Measurements from ENCODE around the gene ROGDI.
"Not testable (repeated sequence)": the region's sequence is repeated elsewhere in the genome, so short reads cannot be mapped to it uniquely, and the experiment has no call there.

DNA sequence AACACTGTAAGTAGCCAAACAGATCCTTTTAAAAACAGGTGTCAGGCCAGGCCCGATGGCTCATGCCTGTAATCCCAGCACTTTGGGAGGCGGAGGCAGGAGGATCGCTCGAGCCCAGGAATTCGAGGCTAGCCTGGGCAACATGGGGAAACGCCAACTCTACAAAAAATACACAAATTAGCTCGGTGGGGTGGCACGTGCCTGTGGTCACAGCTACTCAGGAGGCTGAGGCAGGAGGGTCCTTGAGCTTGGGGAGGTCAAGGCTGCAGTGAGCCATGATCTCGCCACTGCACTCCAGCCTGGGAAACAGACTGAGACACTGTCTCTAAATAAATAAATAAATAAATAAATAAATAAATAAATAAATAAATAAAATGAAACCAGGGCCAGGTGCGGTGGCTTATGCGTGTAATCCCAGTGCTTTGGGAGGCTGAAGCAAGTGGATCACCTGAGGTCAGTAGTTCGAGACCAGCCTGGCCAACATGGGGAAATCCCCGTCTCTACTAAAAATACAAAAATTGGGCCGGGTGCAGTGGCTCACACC is 17.9 kb downstream of the ROGDI start:
- not testable (repeated sequence) for TF ChIP-seq TARDBP (IDR thresholded peaks at IDR 0.05); ARNT (IDR thresholded peaks at IDR 0.05); HDGF (IDR thresholded peaks at IDR 0.05; ENCODE audit: borderline replicate concordance); FOXK2 (IDR thresholded peaks at IDR 0.05); FOXA1 (IDR thresholded peaks at IDR 0.05); FOXM1 (IDR thresholded peaks at IDR 0.05; ENCODE audit: borderline replicate concordance); SUZ12 (IDR thresholded peaks at IDR 0.05); ZNF384 (IDR thresholded peaks at IDR 0.05); ELF4 (IDR thresholded peaks at IDR 0.05); CTBP1 (IDR thresholded peaks at IDR 0.05; ENCODE audit: borderline replicate concordance); SP1 (IDR thresholded peaks at IDR 0.05); BHLHE40 (IDR thresholded peaks at IDR 0.05; ENCODE audit: borderline replicate concordance)
- TF ChIP-seq, protein P1, sequence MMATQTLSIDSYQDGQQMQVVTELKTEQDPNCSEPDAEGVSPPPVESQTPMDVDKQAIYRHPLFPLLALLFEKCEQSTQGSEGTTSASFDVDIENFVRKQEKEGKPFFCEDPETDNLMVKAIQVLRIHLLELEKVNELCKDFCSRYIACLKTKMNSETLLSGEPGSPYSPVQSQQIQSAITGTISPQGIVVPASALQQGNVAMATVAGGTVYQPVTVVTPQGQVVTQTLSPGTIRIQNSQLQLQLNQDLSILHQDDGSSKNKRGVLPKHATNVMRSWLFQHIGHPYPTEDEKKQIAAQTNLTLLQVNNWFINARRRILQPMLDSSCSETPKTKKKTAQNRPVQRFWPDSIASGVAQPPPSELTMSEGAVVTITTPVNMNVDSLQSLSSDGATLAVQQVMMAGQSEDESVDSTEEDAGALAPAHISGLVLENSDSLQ (IDR thresholded peaks at IDR 0.05) = not testable (repeated sequence)
